Measurements from ENCODE around the gene TUSC2.

Gene TUSC2

DNA sequence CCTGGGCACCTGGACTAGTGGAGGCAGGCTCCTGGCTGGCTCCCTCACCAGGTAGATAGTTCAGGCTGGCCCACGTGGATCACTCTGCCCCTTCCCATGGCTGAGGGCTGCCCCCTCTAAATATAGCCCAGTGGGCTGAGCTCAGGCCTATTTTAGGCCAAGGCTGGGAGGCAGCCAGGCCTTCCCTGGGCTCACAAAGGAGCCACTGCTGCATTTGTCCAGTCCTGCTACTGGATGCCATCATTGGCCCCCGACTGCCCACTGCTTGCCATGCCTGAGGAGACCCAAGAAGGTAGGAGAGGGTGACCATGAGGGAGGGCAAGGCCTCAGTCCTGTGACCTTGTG is 49.2 kb downstream of the TUSC2 start, which contains the start of gene LSMEM2:
LSMEM2 (plus strand) TSS at position 208 of the 345 bp plus-strand sequence; CDS start at position 235, 27 bp downstream.
- TF ChIP-seq, protein P1, sequence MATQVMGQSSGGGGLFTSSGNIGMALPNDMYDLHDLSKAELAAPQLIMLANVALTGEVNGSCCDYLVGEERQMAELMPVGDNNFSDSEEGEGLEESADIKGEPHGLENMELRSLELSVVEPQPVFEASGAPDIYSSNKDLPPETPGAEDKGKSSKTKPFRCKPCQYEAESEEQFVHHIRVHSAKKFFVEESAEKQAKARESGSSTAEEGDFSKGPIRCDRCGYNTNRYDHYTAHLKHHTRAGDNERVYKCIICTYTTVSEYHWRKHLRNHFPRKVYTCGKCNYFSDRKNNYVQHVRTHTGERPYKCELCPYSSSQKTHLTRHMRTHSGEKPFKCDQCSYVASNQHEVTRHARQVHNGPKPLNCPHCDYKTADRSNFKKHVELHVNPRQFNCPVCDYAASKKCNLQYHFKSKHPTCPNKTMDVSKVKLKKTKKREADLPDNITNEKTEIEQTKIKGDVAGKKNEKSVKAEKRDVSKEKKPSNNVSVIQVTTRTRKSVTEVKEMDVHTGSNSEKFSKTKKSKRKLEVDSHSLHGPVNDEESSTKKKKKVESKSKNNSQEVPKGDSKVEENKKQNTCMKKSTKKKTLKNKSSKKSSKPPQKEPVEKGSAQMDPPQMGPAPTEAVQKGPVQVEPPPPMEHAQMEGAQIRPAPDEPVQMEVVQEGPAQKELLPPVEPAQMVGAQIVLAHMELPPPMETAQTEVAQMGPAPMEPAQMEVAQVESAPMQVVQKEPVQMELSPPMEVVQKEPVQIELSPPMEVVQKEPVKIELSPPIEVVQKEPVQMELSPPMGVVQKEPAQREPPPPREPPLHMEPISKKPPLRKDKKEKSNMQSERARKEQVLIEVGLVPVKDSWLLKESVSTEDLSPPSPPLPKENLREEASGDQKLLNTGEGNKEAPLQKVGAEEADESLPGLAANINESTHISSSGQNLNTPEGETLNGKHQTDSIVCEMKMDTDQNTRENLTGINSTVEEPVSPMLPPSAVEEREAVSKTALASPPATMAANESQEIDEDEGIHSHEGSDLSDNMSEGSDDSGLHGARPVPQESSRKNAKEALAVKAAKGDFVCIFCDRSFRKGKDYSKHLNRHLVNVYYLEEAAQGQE (IDR thresholded peaks at IDR 0.05; ENCODE audit: low read depth), result no peak
- no peak for TF ChIP-seq YY1 (IDR thresholded peaks at IDR 0.05; ENCODE audit: low read depth)
- no peak for TF ChIP-seq TAF1 (IDR thresholded peaks at IDR 0.05; ENCODE audit: low read depth)
- no peak for TF ChIP-seq CREB1 (IDR thresholded peaks at IDR 0.05; ENCODE audit: low read depth)
- no peak for TF ChIP-seq ZBTB7A (IDR thresholded peaks at IDR 0.05; ENCODE audit: low read depth)
- no peak for TF ChIP-seq NFIC (IDR thresholded peaks at IDR 0.05)
- TF ChIP-seq TEAD4 (IDR thresholded peaks at IDR 0.05), result no peak
- TF ChIP-seq CEBPB (IDR thresholded peaks at IDR 0.05), result no peak
- TF ChIP-seq EGR1 (IDR thresholded peaks at IDR 0.05), result no peak
- TF ChIP-seq TCF12 (IDR thresholded peaks at IDR 0.05; ENCODE audit: low read depth), result no peak
- TF ChIP-seq FOXM1 (IDR thresholded peaks at IDR 0.05; ENCODE audit: borderline replicate concordance, low read depth), result no peak
- TF ChIP-seq, protein P2, sequence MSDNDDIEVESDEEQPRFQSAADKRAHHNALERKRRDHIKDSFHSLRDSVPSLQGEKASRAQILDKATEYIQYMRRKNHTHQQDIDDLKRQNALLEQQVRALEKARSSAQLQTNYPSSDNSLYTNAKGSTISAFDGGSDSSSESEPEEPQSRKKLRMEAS (IDR thresholded peaks at IDR 0.05), result no peak
- TF ChIP-seq RAD21 (IDR thresholded peaks at IDR 0.05; ENCODE audit: low read depth), result no peak
- TF ChIP-seq, protein P3, sequence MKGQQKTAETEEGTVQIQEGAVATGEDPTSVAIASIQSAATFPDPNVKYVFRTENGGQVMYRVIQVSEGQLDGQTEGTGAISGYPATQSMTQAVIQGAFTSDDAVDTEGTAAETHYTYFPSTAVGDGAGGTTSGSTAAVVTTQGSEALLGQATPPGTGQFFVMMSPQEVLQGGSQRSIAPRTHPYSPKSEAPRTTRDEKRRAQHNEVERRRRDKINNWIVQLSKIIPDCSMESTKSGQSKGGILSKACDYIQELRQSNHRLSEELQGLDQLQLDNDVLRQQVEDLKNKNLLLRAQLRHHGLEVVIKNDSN (IDR thresholded peaks at IDR 0.05), result no peak
- TF ChIP-seq EP300 (IDR thresholded peaks at IDR 0.05; ENCODE audit: borderline replicate concordance), result no peak

DNA sequence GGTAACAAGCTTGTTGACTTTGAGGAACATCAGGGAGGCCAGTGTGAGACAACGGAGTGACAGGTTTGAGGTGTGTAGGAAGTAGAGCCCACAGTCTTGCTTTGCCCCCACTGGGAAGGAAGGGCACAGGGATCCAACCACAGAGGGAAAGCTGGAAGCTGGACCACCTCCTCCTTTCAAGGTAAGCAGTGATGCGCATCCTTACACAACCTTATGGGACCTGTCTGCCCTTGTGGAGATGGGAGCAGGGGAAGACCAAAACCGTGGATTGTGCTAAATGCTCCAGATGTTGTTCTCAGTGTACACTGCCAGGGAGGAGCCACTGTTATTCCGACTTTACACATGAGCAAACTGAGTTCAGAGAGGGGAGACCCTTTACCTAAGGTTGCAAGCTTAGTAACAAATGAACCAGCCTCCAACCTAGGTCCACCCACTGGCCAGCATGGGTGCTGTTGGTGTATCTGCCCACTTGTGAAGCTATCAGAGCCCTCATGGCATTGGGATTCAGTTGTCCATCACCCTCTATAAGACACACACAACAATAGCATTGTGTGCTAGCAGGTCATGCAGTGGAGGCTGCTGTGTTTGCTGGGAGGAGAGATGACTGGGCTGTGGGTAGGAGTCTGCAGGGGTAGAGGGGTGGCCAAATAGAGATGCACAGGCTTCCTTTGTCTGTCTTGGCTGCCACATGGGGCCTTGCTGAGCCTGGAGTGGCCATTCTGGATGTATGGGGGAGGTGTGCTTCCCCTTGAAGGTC is 49.7 kb downstream of the TUSC2 start:
- TF ChIP-seq RAD21 (IDR thresholded peaks at IDR 0.05; ENCODE audit: low read depth), result no peak
- no peak for TF ChIP-seq EP300 (IDR thresholded peaks at IDR 0.05; ENCODE audit: borderline replicate concordance)
- no peak for TF ChIP-seq CREB1 (IDR thresholded peaks at IDR 0.05; ENCODE audit: low read depth)
- no peak for TF ChIP-seq CEBPB (IDR thresholded peaks at IDR 0.05)

DNA sequence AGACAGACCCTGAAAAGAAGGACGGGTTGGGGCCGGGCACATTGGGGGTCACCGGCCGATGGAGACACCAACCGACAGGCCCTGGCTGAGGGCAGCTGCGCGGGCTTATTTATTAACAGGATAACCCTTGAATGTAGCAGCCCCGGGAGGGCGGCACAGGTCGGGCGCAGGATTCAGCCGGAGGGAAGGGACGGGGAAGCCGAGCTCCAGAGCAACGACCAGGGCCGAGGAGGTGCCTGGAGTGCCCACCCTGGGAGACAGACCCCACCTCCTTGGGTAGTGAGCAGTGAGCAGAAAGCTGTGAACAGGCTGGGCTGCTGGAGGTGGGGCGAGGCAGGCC is 51.3 kb downstream of the TUSC2 start:
- no peak for TF ChIP-seq RAD21 (IDR thresholded peaks at IDR 0.05; ENCODE audit: low read depth)
- TF ChIP-seq CEBPB (IDR thresholded peaks at IDR 0.05), result no peak
- no peak for TF ChIP-seq TEAD4 (IDR thresholded peaks at IDR 0.05)
- TF ChIP-seq, protein P1 (IDR thresholded peaks at IDR 0.05; ENCODE audit: low read depth), result no peak
- TF ChIP-seq TAF1 (IDR thresholded peaks at IDR 0.05; ENCODE audit: low read depth), result no peak
- TF ChIP-seq EGR1 (IDR thresholded peaks at IDR 0.05), result no peak

DNA sequence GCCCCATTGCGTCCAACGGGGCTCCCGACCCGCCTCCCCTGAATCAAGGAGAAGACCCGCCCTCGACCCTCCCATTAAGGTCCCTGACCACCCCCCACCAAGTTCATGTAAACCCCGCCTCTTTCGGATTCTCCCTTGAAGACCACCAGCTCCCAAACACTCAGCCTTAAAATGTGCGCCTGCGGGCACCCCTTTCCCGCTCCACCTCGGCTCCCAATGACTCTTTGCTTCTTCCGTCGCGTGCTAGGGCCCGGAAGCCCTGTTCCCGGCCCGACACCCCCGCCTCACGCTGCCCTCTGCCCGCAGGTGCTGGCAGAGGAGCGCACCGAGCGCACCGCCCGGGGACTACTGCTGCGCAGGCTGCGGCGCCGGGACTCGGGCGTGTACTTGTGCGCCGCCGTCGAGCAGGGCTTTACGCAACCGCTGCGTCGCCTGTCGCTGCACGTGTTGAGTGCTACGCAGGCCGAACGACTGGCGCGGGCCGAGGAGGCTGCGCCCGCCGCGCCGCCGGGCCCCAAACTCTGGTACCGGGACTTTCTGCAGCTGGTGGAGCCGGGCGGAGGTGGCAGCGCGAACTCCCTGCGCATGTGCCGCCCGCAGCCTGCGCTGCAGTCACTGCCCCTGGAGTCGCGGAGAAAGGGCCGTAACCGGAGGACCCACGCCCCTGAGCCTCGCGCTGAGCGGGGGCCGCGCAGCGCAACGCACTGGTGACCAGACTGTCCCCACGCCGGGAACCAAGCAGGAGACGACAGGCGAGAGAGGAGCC is 51.8 kb downstream of the TUSC2 start:
- TF ChIP-seq, protein P2 (IDR thresholded peaks at IDR 0.05), result no peak
- TF ChIP-seq NFIC (IDR thresholded peaks at IDR 0.05) (no peak), ZBTB7A (IDR thresholded peaks at IDR 0.05; ENCODE audit: low read depth) (no peak), EP300 (IDR thresholded peaks at IDR 0.05; ENCODE audit: borderline replicate concordance) (no peak), RAD21 (IDR thresholded peaks at IDR 0.05; ENCODE audit: low read depth) (no peak), CREB1 (IDR thresholded peaks at IDR 0.05; ENCODE audit: low read depth) (no peak), TEAD4 (IDR thresholded peaks at IDR 0.05) (no peak), TCF12 (IDR thresholded peaks at IDR 0.05; ENCODE audit: low read depth) (no peak), CEBPB (IDR thresholded peaks at IDR 0.05) (no peak), TAF1 (IDR thresholded peaks at IDR 0.05; ENCODE audit: low read depth) (no peak), YY1 (IDR thresholded peaks at IDR 0.05; ENCODE audit: low read depth) (no peak), FOXM1 (IDR thresholded peaks at IDR 0.05; ENCODE audit: borderline replicate concordance, low read depth) (no peak)

DNA sequence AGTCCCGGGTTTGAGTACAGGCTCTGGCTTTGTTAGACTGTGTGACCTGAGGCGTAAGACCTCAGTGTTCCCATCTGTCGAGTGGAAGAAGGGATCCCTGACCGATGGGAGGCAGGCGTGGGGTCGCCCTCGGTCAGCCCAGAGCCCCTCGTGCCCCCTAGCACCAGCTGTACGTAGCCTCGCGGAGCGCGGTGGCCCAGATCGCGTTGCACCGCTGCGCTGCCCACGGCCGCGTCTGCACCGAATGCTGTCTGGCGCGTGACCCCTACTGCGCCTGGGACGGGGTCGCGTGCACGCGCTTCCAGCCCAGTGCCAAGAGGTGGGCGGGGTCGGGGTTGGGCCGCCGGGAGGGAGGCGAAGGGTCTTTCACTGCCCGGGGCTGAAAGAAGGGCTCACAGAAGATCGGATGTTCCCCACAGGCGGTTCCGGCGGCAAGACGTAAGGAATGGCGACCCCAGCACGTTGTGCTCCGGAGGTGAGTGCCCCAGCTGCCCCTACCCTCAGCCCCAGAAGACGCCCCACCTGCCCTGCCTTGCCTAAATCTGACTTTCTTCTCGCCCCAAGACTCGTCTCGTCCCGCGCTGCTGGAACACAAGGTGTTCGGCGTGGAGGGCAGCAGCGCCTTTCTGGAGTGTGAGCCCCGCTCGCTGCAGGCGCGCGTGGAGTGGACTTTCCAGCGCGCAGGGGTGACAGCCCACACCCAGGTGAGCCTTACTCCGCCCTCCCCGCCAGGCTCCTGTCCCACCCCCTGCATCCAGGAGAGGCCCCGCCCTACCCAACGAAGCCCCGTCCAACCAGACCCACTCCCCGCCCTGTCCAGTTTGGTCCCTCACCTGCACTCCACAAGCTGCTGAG is 52.7 kb downstream of the TUSC2 start:
- TF ChIP-seq TCF12 (IDR thresholded peaks at IDR 0.05; ENCODE audit: low read depth), result no peak
- TF ChIP-seq RAD21 (IDR thresholded peaks at IDR 0.05; ENCODE audit: low read depth), result no peak
- TF ChIP-seq CEBPB (IDR thresholded peaks at IDR 0.05), result no peak
